Measurements from ENCODE around the gene SIRPB1.

- TF ChIP-seq, protein P1, sequence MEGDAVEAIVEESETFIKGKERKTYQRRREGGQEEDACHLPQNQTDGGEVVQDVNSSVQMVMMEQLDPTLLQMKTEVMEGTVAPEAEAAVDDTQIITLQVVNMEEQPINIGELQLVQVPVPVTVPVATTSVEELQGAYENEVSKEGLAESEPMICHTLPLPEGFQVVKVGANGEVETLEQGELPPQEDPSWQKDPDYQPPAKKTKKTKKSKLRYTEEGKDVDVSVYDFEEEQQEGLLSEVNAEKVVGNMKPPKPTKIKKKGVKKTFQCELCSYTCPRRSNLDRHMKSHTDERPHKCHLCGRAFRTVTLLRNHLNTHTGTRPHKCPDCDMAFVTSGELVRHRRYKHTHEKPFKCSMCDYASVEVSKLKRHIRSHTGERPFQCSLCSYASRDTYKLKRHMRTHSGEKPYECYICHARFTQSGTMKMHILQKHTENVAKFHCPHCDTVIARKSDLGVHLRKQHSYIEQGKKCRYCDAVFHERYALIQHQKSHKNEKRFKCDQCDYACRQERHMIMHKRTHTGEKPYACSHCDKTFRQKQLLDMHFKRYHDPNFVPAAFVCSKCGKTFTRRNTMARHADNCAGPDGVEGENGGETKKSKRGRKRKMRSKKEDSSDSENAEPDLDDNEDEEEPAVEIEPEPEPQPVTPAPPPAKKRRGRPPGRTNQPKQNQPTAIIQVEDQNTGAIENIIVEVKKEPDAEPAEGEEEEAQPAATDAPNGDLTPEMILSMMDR (IDR thresholded peaks at IDR 0.05): no peak
- no peak for TF ChIP-seq POLR2A (IDR thresholded peaks at IDR 0.05)
These were observed 16.8 kb upstream of the SIRPB1 start for GRCh38 chr20:1636621-1637020.
